ENCODE data around the gene LCOR.
A peak's percentile ranks its signal among the peaks of the same experiment; 100 is the strongest.
"Not testable (repeated sequence)": the region's sequence is repeated elsewhere in the genome, so short reads cannot be mapped to it uniquely, and the experiment has no call there.

The LCOR gene

DNA sequence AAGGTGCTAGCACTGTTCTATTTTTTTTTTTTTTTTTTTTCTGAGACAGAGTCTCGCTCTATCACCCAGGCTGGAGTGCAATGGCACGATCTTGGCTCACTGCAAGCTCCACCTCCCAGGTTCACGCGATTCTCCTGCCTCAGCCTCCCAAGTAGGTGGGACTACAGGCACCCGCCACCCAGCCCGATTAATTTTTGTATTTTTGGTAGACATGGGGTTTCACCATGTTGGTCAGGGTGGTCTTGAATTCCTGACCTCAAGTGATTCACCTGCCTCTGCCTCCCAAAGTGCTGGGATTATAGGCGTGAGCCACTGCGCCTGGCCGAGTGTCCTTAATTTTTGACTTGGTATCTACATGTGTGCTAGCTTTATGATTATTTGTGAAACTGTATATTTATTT is 201.7 kb downstream of the LCOR start:
- not testable (repeated sequence) for DNase-seq (ENCODE audit: low spot score)

DNA sequence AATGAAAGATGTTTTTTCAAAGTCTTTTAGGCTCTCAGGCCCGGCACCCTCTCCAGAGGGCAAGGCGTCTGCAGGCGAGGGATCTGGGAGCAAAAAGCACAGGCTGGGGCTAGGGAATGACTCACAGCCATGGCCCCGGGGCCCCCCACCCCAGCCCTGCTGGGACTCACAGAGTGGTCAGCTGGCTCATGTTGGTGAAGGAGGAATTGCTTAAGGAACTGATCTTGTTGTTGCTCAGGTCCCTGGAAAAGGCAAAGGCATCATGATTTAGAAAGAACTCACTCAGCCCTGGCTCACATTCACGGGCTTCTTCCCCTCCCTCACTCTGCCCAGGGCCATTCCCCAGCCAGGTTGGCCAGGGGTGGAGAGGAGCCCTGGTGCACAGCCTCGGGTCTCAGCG is 202.2 kb downstream of the LCOR start:
- DNase-seq (ENCODE audit: low spot score) = no peak

DNA sequence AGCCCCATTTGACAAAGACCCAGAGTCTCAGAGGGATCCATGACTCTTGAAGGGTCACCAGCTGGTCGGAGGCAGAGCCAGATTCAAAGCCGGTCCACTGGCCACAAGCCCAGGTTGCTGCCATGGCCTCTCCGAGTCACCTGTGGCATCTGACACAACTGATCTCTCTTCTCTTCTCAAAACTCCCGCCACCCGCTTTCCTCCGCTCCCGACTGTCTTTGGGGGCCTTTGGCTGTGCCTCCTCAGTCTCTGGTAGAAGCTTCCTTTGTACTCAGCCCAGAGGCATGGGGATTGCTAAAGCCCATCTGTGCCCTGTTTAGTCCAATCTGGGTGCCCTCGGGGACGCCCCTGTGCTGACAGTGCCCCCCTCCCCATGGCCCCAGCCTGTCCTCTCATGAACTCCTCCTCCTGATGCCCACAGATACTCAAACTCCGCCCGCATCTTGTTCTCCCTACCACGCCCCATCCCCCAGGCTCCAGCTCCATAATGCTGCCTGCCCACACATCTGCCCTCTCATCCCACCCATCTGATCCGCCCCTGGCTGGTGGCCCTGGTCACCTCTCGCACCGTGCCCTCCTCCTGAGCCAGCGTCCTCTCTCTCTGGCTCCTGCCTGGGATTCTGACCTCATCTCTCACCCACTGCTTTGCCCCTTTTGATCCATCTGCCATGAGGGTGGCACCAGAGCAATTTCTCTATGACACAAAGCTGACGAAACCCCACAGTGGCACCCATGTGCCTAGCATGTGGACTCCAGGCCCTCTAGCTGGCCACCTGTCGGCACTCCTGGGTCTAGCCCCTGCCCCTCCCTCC is 203.1 kb downstream of the LCOR start:
- no peak for DNase-seq (ENCODE audit: low spot score)

DNA sequence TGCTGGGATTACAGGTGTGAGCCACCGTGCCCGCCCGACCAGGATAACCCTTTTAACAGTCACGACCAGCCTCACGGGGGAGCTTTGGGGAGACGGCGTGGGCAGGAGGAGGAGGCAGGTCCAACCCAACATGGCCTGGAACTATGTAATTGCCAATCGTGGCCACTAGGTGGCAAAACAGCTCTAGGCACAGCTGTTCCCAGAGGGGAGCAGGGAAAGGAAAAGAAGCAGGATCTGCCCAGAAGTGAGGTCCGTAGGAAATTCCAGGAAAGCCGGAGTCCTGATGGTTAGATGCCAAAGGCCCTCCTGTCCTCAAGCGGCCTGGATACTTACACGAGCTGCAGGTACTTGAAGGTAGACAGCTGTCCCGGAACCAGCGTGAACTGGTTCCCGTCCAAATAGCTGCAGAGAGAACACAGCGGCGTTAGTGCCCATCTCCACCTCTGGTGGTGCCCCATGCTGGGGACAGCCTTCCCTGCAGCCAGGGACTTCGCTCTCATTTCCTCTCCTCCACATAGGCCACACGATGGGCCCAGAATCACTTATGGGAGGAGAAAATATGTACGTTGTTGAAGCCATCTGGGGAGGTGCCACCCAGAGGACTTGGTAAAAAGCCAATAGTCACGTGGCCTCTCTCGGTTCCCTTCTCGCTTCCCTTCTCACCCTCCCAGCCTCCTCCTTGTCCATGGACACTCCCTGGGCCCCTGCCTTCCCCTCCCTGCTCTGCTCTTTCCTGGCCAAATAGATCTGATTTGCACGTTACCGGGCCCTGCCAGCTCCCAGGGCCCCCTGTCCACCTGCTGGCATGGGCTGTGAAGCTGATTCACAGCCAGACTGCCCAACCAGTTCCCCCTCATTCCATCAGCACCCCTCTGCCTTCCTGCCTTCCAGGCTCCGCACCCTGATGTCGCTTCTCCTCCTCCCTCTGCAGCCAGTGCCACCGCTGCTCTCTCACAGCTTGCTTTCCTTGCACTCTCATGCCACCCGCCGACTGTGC is 205.6 kb downstream of the LCOR start:
- DNase-seq (ENCODE audit: low spot score) = peak; percentile 69

DNA sequence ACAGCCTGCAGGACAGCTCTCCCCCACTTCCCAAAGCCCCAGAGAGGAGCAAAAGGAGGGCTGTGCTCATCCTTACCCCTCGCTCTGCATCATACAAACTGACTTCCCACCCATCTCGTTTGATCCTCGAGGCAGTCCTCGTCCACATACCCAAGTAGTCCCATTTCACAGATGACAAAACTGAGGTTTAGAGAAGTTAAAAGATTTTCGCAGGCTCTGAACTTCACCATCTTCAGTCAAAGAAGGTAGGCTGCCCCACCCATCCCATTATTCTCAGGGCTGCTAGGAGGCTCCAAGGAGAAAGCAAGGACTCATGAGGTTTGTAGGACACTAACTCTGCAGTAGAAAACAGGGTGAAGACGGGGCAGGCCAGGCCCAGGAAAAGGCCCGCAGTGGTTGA is 206.6 kb downstream of the LCOR start:
- no peak for DNase-seq (ENCODE audit: low spot score)

DNA sequence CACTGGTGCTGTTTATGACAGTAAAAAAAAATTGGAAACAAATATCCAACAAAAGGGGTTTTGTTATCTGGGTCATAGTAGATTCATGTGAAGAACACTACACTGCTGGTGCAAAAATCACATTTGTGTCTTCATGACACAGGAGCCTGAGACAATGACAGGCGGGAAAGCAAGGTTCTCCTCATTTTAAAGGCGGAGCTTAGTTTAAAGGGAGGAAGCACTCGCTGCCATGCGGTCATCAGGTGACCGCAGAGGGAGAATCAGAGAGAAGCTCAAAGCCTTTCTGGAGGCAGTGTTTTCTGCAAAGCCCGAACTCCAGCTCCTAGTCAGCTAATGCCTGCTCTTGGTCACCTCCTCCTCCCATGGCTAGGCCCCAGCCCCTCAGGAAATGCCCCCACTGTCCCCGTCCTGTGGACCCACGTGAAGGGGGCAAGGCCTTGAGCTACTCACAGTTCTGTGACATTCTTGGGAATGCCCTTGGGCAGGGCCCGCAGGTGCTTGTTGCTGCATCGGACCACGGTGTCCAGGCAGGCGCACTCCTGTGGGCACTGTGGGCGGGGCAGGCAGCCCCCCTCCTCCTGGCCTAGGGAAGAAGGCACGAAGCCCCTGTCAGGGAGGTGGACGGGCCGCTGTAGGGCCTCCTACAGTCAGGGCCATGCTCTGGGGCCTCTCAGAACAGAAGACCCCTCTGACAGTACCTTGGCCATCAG is 207.6 kb downstream of the LCOR start:
- no peak for DNase-seq (ENCODE audit: low spot score)

DNA sequence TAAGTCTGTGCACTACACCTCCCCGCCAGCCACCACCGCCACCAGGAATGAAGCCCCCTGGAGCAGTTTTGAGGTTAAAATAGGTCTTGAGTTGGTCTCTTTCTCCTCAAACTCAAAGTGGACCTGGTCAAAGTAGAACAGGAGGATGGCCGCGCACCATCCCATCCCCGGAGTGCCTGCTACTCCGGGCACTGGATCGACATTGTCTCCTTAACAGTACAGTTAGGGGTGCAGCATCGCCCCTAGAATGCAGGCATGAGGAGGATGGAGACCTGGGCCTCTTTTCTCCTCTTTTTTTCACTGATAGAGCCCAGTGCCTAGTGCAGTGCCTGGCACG is 208.1 kb downstream of the LCOR start:
- DNase-seq (ENCODE audit: low spot score) = no peak

DNA sequence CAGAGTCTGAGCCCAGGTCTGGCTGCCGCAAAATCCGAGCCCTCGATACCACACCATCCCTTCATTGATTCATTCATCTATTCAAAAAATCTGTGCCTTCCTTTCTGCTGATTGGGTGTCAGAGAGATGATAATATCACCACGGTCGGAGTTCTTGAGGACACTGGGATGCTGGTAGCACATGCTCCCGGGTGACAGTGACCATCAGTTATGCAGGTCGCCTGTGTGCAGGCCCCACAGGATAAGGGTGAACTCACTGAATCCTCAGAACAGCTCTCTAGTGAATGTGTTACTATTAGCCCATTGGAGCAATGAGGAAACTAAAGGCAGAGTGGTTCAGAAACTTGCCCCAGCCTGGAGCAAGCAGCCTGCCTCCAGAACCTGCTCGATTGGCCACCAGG is 208.6 kb downstream of the LCOR start:
- no peak for DNase-seq (ENCODE audit: low spot score)

DNA sequence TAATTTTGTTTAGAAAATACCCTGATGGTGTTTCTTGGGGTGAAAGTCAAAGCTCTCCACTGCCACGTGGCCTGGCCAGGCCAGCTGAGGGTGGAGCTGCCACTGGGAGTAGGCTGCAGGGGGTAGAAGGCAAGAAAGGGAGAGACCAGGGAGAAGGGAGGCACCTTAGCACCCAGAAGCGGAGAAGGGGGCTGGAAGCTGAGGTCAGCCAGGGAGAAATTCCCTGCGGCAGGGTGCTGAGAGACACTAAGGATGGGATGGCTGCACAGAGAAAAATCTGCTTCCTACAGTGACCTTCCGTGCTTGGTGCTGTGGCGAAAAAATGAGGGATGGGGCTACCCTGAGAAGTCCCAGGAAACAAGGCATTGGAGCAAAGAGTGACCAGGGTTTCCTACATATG is 210.0 kb downstream of the LCOR start:
- DNase-seq (ENCODE audit: low spot score) = no peak

DNA sequence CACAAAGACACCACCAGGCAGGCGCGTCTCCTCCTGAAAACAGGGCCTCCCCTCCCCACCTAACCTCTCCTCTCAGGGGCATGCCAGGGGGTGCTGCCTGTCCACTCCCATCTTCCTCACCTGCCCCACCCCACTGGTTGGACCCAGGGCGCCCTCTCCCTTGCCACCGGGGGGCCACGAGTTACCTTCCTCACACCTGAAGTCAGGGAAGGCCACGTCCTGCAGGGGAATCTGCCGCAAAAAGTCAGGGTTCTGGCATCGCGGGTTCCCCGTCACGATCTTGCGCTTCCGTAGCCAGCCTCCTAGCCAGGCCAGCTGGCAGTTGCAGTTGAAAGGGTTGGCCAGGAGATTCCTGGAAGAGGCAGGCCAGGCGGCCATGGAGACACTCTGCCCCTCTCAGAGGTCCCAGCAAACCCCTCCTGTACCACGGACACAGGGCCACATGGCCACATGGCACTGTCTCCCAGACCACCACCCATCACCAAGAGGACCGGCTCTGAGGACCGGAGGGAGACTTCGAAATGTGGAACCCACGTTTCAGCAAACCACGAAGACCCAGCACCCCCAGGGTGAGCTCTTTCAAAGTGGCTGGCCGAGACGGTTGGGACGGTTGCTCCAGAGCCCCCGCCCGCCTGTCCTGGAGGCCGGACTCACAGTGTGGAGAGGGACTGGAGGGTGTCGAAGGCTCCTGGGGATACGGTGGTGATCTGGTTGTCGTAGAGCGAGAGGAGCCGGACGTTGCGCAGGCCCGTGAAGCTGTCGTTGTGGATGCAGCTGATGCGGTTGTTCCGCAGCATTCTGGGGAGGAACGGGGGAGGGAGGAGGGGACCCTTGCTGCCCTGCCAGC is 210.8 kb downstream of the LCOR start:
- DNase-seq (ENCODE audit: low spot score) = no peak

DNA sequence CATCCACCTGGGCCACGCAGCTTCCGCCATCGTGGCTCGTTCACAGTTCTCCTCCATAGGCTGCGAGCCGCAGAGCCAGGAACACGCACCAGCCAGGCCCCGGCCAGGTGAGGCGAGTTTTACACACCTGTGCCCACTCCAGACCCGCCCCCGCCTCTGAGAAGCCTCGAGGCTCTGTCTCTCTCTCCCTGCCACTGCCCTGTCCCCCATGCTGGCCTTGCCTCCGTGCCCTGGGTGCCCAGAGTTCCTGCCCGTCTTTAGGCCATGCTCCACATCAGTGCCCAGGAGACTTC is 211.4 kb downstream of the LCOR start:
- DNase-seq (ENCODE audit: low spot score) = no peak

All from globus pallidus (tissue), 1 donor.